Activated T-helper 2 cell treated with anti-CD3 and anti-CD28 coated beads, Interferon-gamma antibody, Interleukin-2, Interleukin-4, amounts not matched to agents 10 μg/mL and 5 μg/mL and 100 μg/mL, durations not matched to agents 14 hours and 24 hours and 36 hours (primary cell): Measurements from ENCODE around the gene MOB1A. TPM values are rescaled to one million over a fixed set of nuclear protein-coding genes. Genes with fewer than 3 reads are reported as not detected.

Experiments
- DNase-seq: peaks from one replicate; pipeline ENCODE4 v3.0.0; 2021; ENCODE audit warnings: low spot score
- H3K27ac Mint-ChIP-seq: one replicate; pipeline ENCODE4 v1.8.0; 2021; ENCODE audit warnings: mixed read lengths
- H3K27me3 Mint-ChIP-seq: one replicate; pipeline ENCODE4 v1.8.0; 2021; ENCODE audit warnings: low read depth, mixed read lengths
- H3K36me3 Mint-ChIP-seq: one replicate; pipeline ENCODE4 v1.8.0; 2021; ENCODE audit warnings: low read depth, mixed read lengths
- H3K4me1 Mint-ChIP-seq: one replicate; pipeline ENCODE4 v1.8.0; 2021; ENCODE audit warnings: low read depth, mixed read lengths
- H3K4me3 Mint-ChIP-seq: one replicate; pipeline ENCODE4 v1.8.0; 2021; ENCODE audit warnings: low read depth, mild to moderate bottlenecking, moderate library complexity, mixed read lengths
- H3K9me3 Mint-ChIP-seq: one replicate; pipeline ENCODE4 v1.8.0; 2021; ENCODE audit warnings: mixed read lengths
- intact Hi-C: fragments of 100-400 bp; cut with micrococcal nuclease; formaldehyde crosslinking; loops from one replicate; pipeline ENCODE4 v1.15.1; 2023
- total RNA-seq: library from RNA; stranded (reverse); gene quantifications from 2 replicates; pipeline ENCODE4 v1.2.3, GENCODE V29; 2022

The MOB1A gene
- total RNA-seq, 1 donor from 2014 or later, result 208 TPM

GRCh38 chr2:74164761-74165160 lies 13.9 kb downstream of the MOB1A start:
- Mint-ChIP-seq H3K4me1 (peaks cover 7% of the 10 kb centered on the region), H3K4me3 (no peak overlapping the region), H3K9me3 (peaks cover 10% of the 10 kb centered on the region), H3K36me3 (peaks cover 82% of the 10 kb centered on the region), H3K27ac (no peak overlapping the region), H3K27me3 (no peaks in the 10 kb centered on the region)
- intact Hi-C loops, result no loop called here
- no peak for DNase-seq

GRCh38 chr2:74162951-74163350 lies 15.7 kb downstream of the MOB1A start:
- intact Hi-C loops, result no loop called here
- Mint-ChIP-seq H3K27me3 (no peaks in the 10 kb centered on the region), H3K4me3 (no peak overlapping the region), H3K36me3 (peaks cover 83% of the 10 kb centered on the region), H3K27ac (no peak overlapping the region), H3K9me3 (peaks cover 10% of the 10 kb centered on the region), H3K4me1 (peaks cover 5% of the 10 kb centered on the region)
- no peak for DNase-seq

- no peak for DNase-seq
- H3K36me3 Mint-ChIP-seq, result peaks cover 70% of the 10 kb centered on the region
- intact Hi-C loops, result no loop called here
- H3K27me3 Mint-ChIP-seq, result no peaks in the 10 kb centered on the region
- no peak overlapping the region for H3K27ac Mint-ChIP-seq
- no peak overlapping the region for H3K4me3 Mint-ChIP-seq
- peaks cover 9% of the 10 kb centered on the region for H3K4me1 Mint-ChIP-seq
- no peaks in the 10 kb centered on the region for H3K9me3 Mint-ChIP-seq
Measured at GRCh38 chr2:74155830-74156229, 22.8 kb downstream of the MOB1A start.

GRCh38 chr2:74152954-74153353 lies 25.7 kb downstream of the MOB1A start:
- no peak for DNase-seq
- Mint-ChIP-seq H3K27ac (no peak overlapping the region), H3K36me3 (peaks cover 55% of the 10 kb centered on the region), H3K27me3 (no peaks in the 10 kb centered on the region), H3K4me3 (no peak overlapping the region), H3K4me1 (peaks cover 6% of the 10 kb centered on the region), H3K9me3 (no peaks in the 10 kb centered on the region)
- intact Hi-C loops, result no loop called here

GRCh38 chr2:74149570-74150319 lies 28.9 kb downstream of the MOB1A start:
- intact Hi-C loops, result loop anchor here (5.0 kb wide), 1 partner anchor 222 kb away; the partner anchor contains the start of gene DGUOK
- Mint-ChIP-seq H3K27me3 (no peaks in the 10 kb centered on the region), H3K9me3 (no peaks in the 10 kb centered on the region), H3K27ac (no peak overlapping the region), H3K36me3 (peaks cover 28% of the 10 kb centered on the region), H3K4me3 (no peak overlapping the region), H3K4me1 (peaks cover 7% of the 10 kb centered on the region)
- DNase-seq, result no peak

- Mint-ChIP-seq H3K4me1 (peaks cover 7% of the 10 kb centered on the region), H3K36me3 (peaks cover 24% of the 10 kb centered on the region), H3K4me3 (no peak overlapping the region), H3K9me3 (no peaks in the 10 kb centered on the region), H3K27ac (no peak overlapping the region), H3K27me3 (no peaks in the 10 kb centered on the region)
- no peak for DNase-seq
- intact Hi-C loops, result loop anchor here (5.0 kb wide), 1 partner anchor 222 kb away; the partner anchor contains the start of gene DGUOK
Measured at GRCh38 chr2:74149247-74149525, 29.5 kb downstream of the MOB1A start.

- Mint-ChIP-seq H3K27ac (no peak overlapping the region), H3K4me3 (no peak overlapping the region), H3K27me3 (no peaks in the 10 kb centered on the region), H3K36me3 (peaks cover 20% of the 10 kb centered on the region), H3K4me1 (peaks cover 5% of the 10 kb centered on the region), H3K9me3 (no peaks in the 10 kb centered on the region)
- intact Hi-C loops, result loop anchor here (5.0 kb wide), 1 partner anchor 221 kb away; the partner anchor contains the start of gene DGUOK
- DNase-seq, result no peak
Measured at GRCh38 chr2:74148457-74149246, 30.0 kb downstream of the MOB1A start.

GRCh38 chr2:74147727-74148456 lies 30.8 kb downstream of the MOB1A start, which contains the start of gene BOLA3:
BOLA3 (minus strand) TSS chr2:74147912; CDS start chr2:74147874, 38 bp downstream.
- H3K4me3 Mint-ChIP-seq, result no peak within 1 kb of the TSS
- peaks cover 1% of the 10 kb centered on the region for H3K4me1 Mint-ChIP-seq
- intact Hi-C loops, result loop anchor here (1.0 to 5.0 kb wide), 5 partner anchors 28 to 411 kb away; partner anchors contain the start of genes DGUOK, MTHFD2 and TPRKB
- peaks cover 12% of the 10 kb centered on the region for H3K36me3 Mint-ChIP-seq
- no peak within 1 kb of the TSS for H3K27ac Mint-ChIP-seq
- H3K27me3 Mint-ChIP-seq, result no peaks in the 10 kb centered on the region
- H3K9me3 Mint-ChIP-seq, result no peaks in the 10 kb centered on the region
- DNase-seq, result peak; percentile 84

GRCh38 chr2:74146929-74147726 lies 31.6 kb downstream of the MOB1A start:
- no peak overlapping the region for H3K27ac Mint-ChIP-seq
- H3K36me3 Mint-ChIP-seq, result peaks cover 17% of the 10 kb centered on the region
- no peaks in the 10 kb centered on the region for H3K27me3 Mint-ChIP-seq
- H3K4me3 Mint-ChIP-seq, result no peak overlapping the region
- DNase-seq, result no peak
- peaks cover 6% of the 10 kb centered on the region for H3K4me1 Mint-ChIP-seq
- no peaks in the 10 kb centered on the region for H3K9me3 Mint-ChIP-seq
- intact Hi-C loops, result loop anchor here (1.0 to 5.0 kb wide), 5 partner anchors 27 to 410 kb away; partner anchors contain the start of genes DGUOK, MTHFD2 and TPRKB

- no peaks in the 10 kb centered on the region for H3K9me3 Mint-ChIP-seq
Measured at GRCh38 chr2:74142340-74142739, 36.3 kb downstream of the MOB1A start.

GRCh38 chr2:74138600-74139323 lies 39.9 kb downstream of the MOB1A start:
- Mint-ChIP-seq H3K4me3 (no peak overlapping the region), H3K9me3 (no peaks in the 10 kb centered on the region), H3K27me3 (no peaks in the 10 kb centered on the region), H3K4me1 (peaks cover 5% of the 10 kb centered on the region), H3K36me3 (peaks cover 34% of the 10 kb centered on the region), H3K27ac (no peak overlapping the region)
- intact Hi-C loops, result no loop called here
- no peak for DNase-seq

More at GRCh38 chr2:74142340-74142739, 36.3 kb downstream of the MOB1A start:
- no peak for DNase-seq
- Mint-ChIP-seq H3K4me3 (no peak overlapping the region), H3K36me3 (peaks cover 20% of the 10 kb centered on the region), H3K27me3 (no peaks in the 10 kb centered on the region), H3K27ac (no peak overlapping the region), H3K4me1 (peaks cover 6% of the 10 kb centered on the region)
- intact Hi-C loops, result no loop called here
